Measurements from ENCODE around the gene GALNT18. TPM values are rescaled to one million over a fixed set of nuclear protein-coding genes. Genes with fewer than 3 reads are reported as not detected.

The GALNT18 gene
- total and polyA plus RNA-seq, 2 donors = 21.6 to 33.2 TPM

GRCh38 chr11:11227296-11228085 is 394.3 kb downstream of the GALNT18 start:
- H3K4me1 ChIP-seq (ENCODE audit: insufficient read depth) = no peaks in the 10 kb centered on the region
- DNase-seq (ENCODE audit: extremely low spot score) = no peak
- no peak overlapping the region for H3K27ac ChIP-seq (ENCODE audit: low read depth)

More at GRCh38 chr11:11227296-11228085, 394.3 kb downstream of the GALNT18 start:
- 94% methylated on average over 8 of the region's 8 CpGs for WGBS
- no peaks in the 10 kb centered on the region for H3K36me3 ChIP-seq (ENCODE audit: insufficient read depth)
- no peak overlapping the region for H3K4me3 ChIP-seq (ENCODE audit: low read depth, low read length)

Small RNA genes within 50 kb of the gene (small RNA-seq; reads per million reads assigned to genes)
- not detected for gene MIR4299

Other genes with a start within 250 kb of the GALNT18 start
- gene USP47, start 220.0 kb upstream of the GALNT18 start, total RNA-seq = 170 TPM
- gene USP47, start 220.0 kb upstream of the GALNT18 start, polyA plus RNA-seq = 37.6 TPM

Measured in urinary bladder (tissue), 4 donors.